Activated naive CD4-positive, alpha-beta T cell treated with anti-CD3 and anti-CD28 coated beads, Interleukin-2, amount 10 ng/mL, durations not matched to agents 7 days and 5 days (primary cell): ENCODE results near the gene CGB8.

ENCODE experiments used
- CTCF ChIA-PET: fragments of 350-600 bp; sonication (Branson Sonifier 250); formaldehyde crosslinking; loops from one replicate; lab custom pipeline; 2021; ENCODE audit warnings: antibody characterized with exemption; lab: Charles Lee
- DNase-seq: peaks from one replicate; pipeline ENCODE4 v3.0.0-alpha.2; 2020
- H3K27ac Mint-ChIP-seq: one replicate; pipeline ENCODE4 v1.8.0; 2021; ENCODE audit warnings: mild to moderate bottlenecking, moderate library complexity, mixed read lengths
- H3K27me3 Mint-ChIP-seq: one replicate; pipeline ENCODE4 v1.8.0; 2021; ENCODE audit warnings: mild to moderate bottlenecking, mixed read lengths
- H3K36me3 Mint-ChIP-seq: one replicate; pipeline ENCODE4 v1.8.0; 2021; ENCODE audit warnings: mixed read lengths
- H3K4me1 Mint-ChIP-seq: one replicate; pipeline ENCODE4 v1.8.0; 2021; ENCODE audit warnings: mixed read lengths
- H3K4me3 Mint-ChIP-seq: one replicate; pipeline ENCODE4 v1.8.0; 2021; ENCODE audit warnings: mild to moderate bottlenecking, moderate library complexity, mixed read lengths
- H3K9me3 Mint-ChIP-seq: one replicate; pipeline ENCODE4 v1.8.0; 2021; ENCODE audit warnings: mixed read lengths

Gene CGB8

DNA sequence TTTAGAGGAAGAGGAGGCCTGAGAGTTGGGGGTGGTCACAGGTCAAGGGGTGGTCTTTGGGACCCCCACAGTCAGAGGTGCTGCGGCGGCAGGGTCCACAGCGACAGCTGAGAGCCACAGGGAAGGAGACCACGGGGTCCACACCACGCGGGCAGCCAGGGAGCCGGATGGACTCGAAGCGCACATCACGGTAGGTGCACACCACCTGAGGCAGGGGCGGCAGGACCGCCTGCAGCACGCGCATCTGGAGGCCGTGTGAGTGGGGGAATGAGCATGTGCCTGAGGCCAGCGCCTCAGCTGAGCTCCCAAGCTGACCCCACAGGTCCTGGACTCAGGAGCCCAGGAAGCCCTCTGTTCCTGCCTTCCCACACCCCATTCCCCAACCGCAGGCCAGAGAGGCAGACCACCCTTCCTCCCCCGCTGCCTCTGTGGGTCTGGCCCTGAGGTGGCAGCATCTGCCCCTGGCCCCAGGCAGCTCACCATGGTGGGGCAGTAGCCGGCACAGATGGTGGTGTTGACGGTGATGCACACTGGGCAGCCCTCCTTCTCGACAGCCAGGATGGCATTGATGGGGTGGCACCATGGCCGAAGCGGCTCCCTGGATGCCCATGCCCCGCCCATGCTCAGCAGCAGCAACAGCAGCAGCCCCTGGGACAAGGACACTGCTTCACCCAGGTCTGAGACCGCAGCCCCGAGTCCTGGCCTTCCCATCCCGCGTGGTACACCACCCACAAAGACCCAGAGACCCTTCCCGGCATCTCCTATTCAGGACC is 32.7 kb downstream of the CGB8 start:
- DNase-seq = no peak
- CTCF ChIA-PET = interaction anchor here (0.9 kb wide), 1 partner anchor 19 kb away, joined by 3 read pairs; no protein-coding TSS in a partner anchor
- Mint-ChIP-seq H3K9me3 (no peaks in the 10 kb centered on the region), H3K27ac (no peak overlapping the region), H3K4me1 (peaks cover 30% of the 10 kb centered on the region), H3K36me3 (peaks cover 10% of the 10 kb centered on the region), H3K27me3 (peaks cover 35% of the 10 kb centered on the region), H3K4me3 (no peak overlapping the region)

GRCh38 chr19:49014870-49015255 is 34.0 kb downstream of the CGB8 start:
- CTCF ChIA-PET = no interaction called here
- H3K36me3 Mint-ChIP-seq = peaks cover 16% of the 10 kb centered on the region
- no peak for DNase-seq
- no peaks in the 10 kb centered on the region for H3K9me3 Mint-ChIP-seq
- peaks cover 24% of the 10 kb centered on the region for H3K4me1 Mint-ChIP-seq
- H3K27ac Mint-ChIP-seq = no peak overlapping the region
- H3K27me3 Mint-ChIP-seq = peaks cover 21% of the 10 kb centered on the region
- H3K4me3 Mint-ChIP-seq = no peak overlapping the region

DNA sequence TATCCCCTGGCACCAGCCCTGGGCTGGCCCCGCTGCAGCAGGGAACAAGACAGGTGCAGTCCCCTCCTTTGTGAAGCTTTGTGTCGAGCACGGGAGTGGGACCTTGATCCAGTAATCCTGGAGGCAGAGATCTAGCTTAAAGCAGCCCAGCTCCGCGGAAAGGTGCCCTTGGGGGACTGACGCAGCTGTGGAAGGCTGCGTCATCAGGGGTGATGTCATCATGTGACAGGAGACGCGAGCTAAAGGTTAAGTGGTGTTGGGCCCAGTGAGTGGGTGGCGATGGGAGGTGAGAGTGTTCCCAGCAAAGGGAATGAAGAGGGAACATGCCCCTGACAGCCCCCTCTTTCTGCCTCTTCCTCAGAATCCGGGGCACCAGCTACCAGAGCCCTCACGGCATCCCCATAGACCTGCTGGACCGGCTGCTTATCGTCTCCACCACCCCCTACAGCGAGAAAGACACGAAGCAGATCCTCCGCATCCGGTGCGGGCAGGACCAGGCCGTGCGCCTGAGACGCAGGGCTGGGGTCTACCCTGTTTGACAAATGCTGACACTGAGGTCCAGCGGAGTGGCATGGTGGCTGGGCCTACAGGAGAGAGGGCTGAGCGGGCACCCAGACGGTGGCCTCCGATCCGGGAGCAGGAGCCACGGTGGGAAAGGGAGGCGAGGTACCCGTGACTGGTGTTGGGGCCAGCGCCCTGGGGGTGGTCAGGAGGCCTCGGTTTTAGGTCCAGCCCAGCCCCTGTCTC is 34.6 kb downstream of the CGB8 start:
- Mint-ChIP-seq H3K27me3 (peaks cover 16% of the 10 kb centered on the region), H3K9me3 (no peaks in the 10 kb centered on the region), H3K4me3 (no peak overlapping the region), H3K4me1 (peaks cover 19% of the 10 kb centered on the region), H3K27ac (no peak overlapping the region), H3K36me3 (peaks cover 20% of the 10 kb centered on the region)
- CTCF ChIA-PET = interaction anchor here (1.0 to 2.8 kb wide), 3 partner anchors 13 to 21 kb away, joined by 4 to 14 read pairs (median 8); partner anchors contain the start of genes GYS1 and RUVBL2
- DNase-seq = no peak

DNA sequence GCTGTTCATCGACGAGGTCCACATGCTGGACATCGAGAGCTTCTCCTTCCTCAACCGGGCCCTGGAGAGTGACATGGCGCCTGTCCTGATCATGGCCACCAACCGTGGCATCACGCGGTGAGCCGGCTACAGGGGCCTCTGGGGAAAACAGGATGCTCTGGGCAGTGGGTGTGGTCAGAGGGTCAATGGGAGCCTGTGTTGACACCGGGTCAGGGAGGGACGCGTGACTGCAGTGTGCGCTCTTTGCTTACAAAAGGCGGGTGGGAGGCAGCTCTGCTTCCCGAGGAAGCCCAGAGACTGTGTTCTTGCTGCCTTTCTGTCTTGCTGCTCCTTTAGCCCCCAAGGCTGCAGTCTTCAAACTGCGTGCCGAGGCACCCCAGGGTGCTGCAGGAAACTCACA is 37.7 kb downstream of the CGB8 start:
- Mint-ChIP-seq H3K27ac (no peak overlapping the region), H3K4me1 (no peaks in the 10 kb centered on the region), H3K36me3 (peaks cover 26% of the 10 kb centered on the region), H3K4me3 (no peak overlapping the region), H3K27me3 (no peaks in the 10 kb centered on the region), H3K9me3 (no peaks in the 10 kb centered on the region)
- DNase-seq = no peak
- CTCF ChIA-PET = interaction anchor here (1.8 kb wide), 1 partner anchor 17 kb away, joined by 7 read pairs; the partner anchor contains the start of gene RUVBL2

GRCh38 chr19:49010453-49010852 is 38.5 kb downstream of the CGB8 start:
- peaks cover 23% of the 10 kb centered on the region for H3K36me3 Mint-ChIP-seq
- H3K27ac Mint-ChIP-seq = no peak overlapping the region
- H3K4me1 Mint-ChIP-seq = no peaks in the 10 kb centered on the region
- no peaks in the 10 kb centered on the region for H3K9me3 Mint-ChIP-seq
- H3K4me3 Mint-ChIP-seq = no peak overlapping the region
- CTCF ChIA-PET = interaction anchor here (1.8 to 3.8 kb wide), 2 partner anchors 12 to 17 kb away, joined by 7 to 27 read pairs; partner anchors contain the start of gene RUVBL2
- no peak for DNase-seq
- no peaks in the 10 kb centered on the region for H3K27me3 Mint-ChIP-seq

DNA sequence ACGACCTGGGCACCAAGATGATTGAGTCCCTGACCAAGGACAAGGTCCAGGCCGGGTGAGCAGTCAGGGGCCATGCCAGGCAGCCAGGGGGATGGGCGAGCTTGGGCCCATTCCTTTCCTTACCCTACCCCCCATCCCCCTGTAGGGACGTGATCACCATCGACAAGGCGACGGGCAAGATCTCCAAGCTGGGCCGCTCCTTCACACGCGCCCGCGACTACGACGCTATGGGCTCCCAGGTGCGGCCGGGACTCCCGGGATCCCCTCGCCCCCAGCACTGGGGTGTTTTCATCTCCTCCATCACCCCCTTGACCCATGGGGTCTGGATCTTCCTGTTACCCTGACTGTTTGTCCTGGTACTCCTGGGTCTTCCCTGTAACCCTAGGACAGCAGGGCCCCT is 39.1 kb downstream of the CGB8 start:
- Mint-ChIP-seq H3K4me3 (no peak overlapping the region), H3K4me1 (no peaks in the 10 kb centered on the region), H3K27ac (no peak overlapping the region), H3K27me3 (no peaks in the 10 kb centered on the region), H3K36me3 (peaks cover 26% of the 10 kb centered on the region), H3K9me3 (no peaks in the 10 kb centered on the region)
- DNase-seq = no peak
- CTCF ChIA-PET = interaction anchor here (1.4 to 3.8 kb wide), 4 partner anchors 8 to 16 kb away, joined by 3 to 27 read pairs (median 6); partner anchors contain the start of gene RUVBL2

GRCh38 chr19:49006905-49007304 is 42.0 kb downstream of the CGB8 start:
- Mint-ChIP-seq H3K36me3 (peaks cover 38% of the 10 kb centered on the region), H3K27ac (no peak overlapping the region), H3K9me3 (no peaks in the 10 kb centered on the region), H3K4me1 (no peaks in the 10 kb centered on the region), H3K27me3 (no peaks in the 10 kb centered on the region), H3K4me3 (no peak overlapping the region)
- CTCF ChIA-PET = interaction anchor here (3.6 to 3.8 kb wide), 2 partner anchors 8 to 13 kb away, joined by 12 to 27 read pairs; partner anchors contain the start of genes GYS1 and RUVBL2
- no peak for DNase-seq

DNA sequence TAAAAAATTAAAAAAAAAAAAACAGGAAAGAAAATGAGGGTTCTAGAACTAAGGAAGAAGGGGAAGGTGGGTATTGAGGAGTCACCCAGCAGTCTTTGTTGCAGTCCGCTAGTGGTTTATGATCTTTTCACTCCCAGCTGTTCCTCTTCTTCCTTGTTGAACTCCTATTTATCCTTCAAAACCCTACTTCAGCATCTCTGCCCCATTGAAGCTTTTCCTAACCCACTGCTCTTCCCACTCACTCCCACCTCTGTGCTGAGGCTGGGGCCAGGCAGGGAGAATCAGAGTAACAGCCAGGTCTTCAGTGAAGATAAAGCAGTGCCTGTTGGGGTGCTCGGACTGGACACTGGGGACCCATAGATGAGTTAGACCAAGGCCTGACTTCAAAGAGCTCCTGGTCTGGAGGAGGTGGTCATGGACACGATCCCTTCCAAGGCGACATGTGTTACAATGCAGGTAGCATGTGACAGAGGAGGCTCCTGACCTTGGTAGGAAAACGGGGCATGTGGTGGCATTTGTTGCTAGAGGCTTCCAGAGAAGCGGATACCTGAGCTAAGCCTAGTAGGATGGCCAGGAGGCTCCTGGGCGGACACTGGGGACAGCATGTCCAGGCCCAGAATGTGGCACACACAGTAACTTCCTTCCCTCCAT is 43.8 kb downstream of the CGB8 start:
- Mint-ChIP-seq H3K27me3 (no peaks in the 10 kb centered on the region), H3K4me3 (no peak overlapping the region), H3K4me1 (no peaks in the 10 kb centered on the region), H3K9me3 (no peaks in the 10 kb centered on the region), H3K36me3 (peaks cover 33% of the 10 kb centered on the region), H3K27ac (no peak overlapping the region)
- no peak for DNase-seq
- CTCF ChIA-PET = interaction anchor here (3.6 kb wide), 1 partner anchor 12 kb away, joined by 12 read pairs; the partner anchor contains the start of genes GYS1 and RUVBL2

GRCh38 chr19:49004133-49004532 is 44.8 kb downstream of the CGB8 start:
- Mint-ChIP-seq H3K27me3 (no peaks in the 10 kb centered on the region), H3K9me3 (no peaks in the 10 kb centered on the region), H3K36me3 (peaks cover 35% of the 10 kb centered on the region), H3K27ac (no peak overlapping the region), H3K4me1 (peaks cover 7% of the 10 kb centered on the region), H3K4me3 (no peak overlapping the region)
- CTCF ChIA-PET = interaction anchor here (3.6 kb wide), 1 partner anchor 11 kb away, joined by 12 read pairs; the partner anchor contains the start of genes GYS1 and RUVBL2
- no peak for DNase-seq

DNA sequence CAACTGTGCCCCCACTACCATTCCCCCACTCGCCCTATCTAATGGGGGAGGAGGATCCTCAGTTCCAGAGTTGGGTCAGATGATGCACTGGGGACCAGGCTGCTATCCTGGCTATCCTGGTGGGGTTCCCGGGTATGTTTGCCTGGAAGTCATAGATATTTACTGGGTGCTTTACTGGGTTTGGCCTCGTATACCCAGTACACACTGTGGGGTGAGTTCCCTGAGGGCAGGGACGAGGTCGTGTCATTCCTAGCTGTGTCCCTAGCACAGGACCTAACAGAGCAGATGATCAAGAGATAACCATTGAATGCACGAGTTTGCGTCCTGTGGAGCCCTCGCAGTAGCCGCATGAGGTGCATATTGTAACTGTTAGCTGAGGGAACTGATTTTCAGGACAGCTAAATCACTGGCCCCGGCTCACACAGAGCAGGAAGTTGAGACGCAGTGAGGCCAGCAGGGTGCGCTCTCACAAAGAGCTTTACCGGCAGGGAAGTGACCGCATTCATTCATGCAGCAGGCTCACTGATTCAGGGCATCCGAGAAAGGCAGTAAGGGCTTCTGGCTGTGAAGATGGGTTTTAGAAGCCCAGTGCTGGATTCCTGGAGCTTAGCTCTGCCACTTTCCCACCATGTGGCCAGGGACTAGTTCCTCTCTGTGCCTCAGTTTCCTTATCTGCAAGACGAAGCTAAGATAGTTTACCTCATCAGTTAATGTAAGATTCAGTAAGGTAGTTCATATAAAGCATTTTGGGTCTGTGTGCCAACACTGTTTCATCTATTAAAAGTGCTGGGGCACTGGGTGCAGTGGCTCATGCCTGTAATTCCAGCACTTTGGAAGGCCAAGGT is 49.2 kb downstream of the CGB8 start:
- H3K4me3 Mint-ChIP-seq = no peak overlapping the region
- H3K4me1 Mint-ChIP-seq = peaks cover 26% of the 10 kb centered on the region
- CTCF ChIA-PET = interaction anchor here (1.0 to 4.5 kb wide), 12 partner anchors 9 to 208 kb away, joined by 3 to 27 read pairs (median 6); a partner anchor contains a TSS
- H3K9me3 Mint-ChIP-seq = no peaks in the 10 kb centered on the region
- DNase-seq = peak; percentile 82
- peak overlapping the region; percentile 25 for H3K27ac Mint-ChIP-seq
- no peaks in the 10 kb centered on the region for H3K27me3 Mint-ChIP-seq
- peaks cover 21% of the 10 kb centered on the region for H3K36me3 Mint-ChIP-seq

- Mint-ChIP-seq H3K27ac (no peak overlapping the region), H3K4me3 (no peak overlapping the region), H3K9me3 (no peaks in the 10 kb centered on the region), H3K27me3 (no peaks in the 10 kb centered on the region), H3K36me3 (peaks cover 12% of the 10 kb centered on the region), H3K4me1 (peaks cover 34% of the 10 kb centered on the region)
- CTCF ChIA-PET = interaction anchor here (0.6 to 4.5 kb wide), 13 partner anchors 11 to 210 kb away, joined by 3 to 27 read pairs (median 4); no protein-coding TSS in a partner anchor
- DNase-seq = peak; percentile 77
Measured at GRCh38 chr19:48997972-48998371, 50.9 kb downstream of the CGB8 start.
